Hepatocyte (in vitro differentiated cells): ENCODE data around the gene DNAJC5. TPM values are rescaled to one million over a fixed set of nuclear protein-coding genes. Genes with fewer than 3 reads are reported as not detected.

Source experiments
- DNase-seq: peaks from one replicate; pipeline ENCODE4 v3.0.0-alpha.2; 2016; ENCODE audit warnings: low spot score
- H2AFZ ChIP-seq: fragments of 200-600 bp; sonication (generic); 2 replicates; pipeline ENCODE4 v1.6.0; 2016; ENCODE audit warnings: antibody characterized with exemption, mild to moderate bottlenecking
- H3K27ac ChIP-seq: fragments of 200-600 bp; sonication (generic); 2 replicates; pipeline ENCODE4 v1.5.1; 2016; ENCODE audit warnings: mild to moderate bottlenecking
- H3K27me3 ChIP-seq: fragments of 200-600 bp; sonication (generic); 2 replicates; pipeline ENCODE4 v1.6.1; 2016
- H3K36me3 ChIP-seq: fragments of 200-600 bp; sonication (generic); replicated peaks from 2 replicates; pipeline ENCODE4 v1.5.1; 2016; ENCODE audit warnings: low read depth; ENCODE audit not compliant: insufficient read depth
- H3K4me1 ChIP-seq: fragments of 200-600 bp; sonication (generic); 2 replicates; pipeline ENCODE4 v1.5.1; 2016; ENCODE audit warnings: mild to moderate bottlenecking, moderate library complexity; ENCODE audit not compliant: insufficient read depth
- H3K4me2 ChIP-seq: fragments of 200-600 bp; sonication (generic); 2 replicates; pipeline ENCODE4 v1.6.0; 2016
- H3K4me3 ChIP-seq: fragments of 200-600 bp; sonication (generic); 2 replicates; pipeline ENCODE4 v1.5.1; 2016; ENCODE audit warnings: mild to moderate bottlenecking
- H3K79me2 ChIP-seq: fragments of 200-600 bp; sonication (generic); 2 replicates; pipeline ENCODE4 v1.6.0; 2017; ENCODE audit warnings: mild to moderate bottlenecking
- H3K9me2 ChIP-seq: fragments of 200-600 bp; sonication (generic); replicated peaks from 2 replicates; pipeline ENCODE4 v1.6.0; 2017; ENCODE audit warnings: mild to moderate bottlenecking; ENCODE audit not compliant: insufficient read depth
- H3K9me3 ChIP-seq: fragments of 200-600 bp; sonication (generic); 2 replicates; pipeline ENCODE4 v1.5.1; 2016; ENCODE audit warnings: low read depth, mild to moderate bottlenecking
- H4K20me1 ChIP-seq: fragments of 200-600 bp; sonication (generic); 2 replicates; pipeline ENCODE4 v1.6.0; 2016; ENCODE audit warnings: mild to moderate bottlenecking; ENCODE audit not compliant: insufficient read depth, poor library complexity, severe bottlenecking
- EZH2 ChIP-seq: fragments of 200-600 bp; sonication (generic); IDR thresholded peaks from 2 replicates; pipeline ENCODE4 v1.6.1; 2016; ENCODE audit warnings: antibody characterized with exemption, mild to moderate bottlenecking, borderline replicate concordance
- EZH2phosphoT487 ChIP-seq: fragments of 200-600 bp; sonication (generic); IDR thresholded peaks from one replicate; pipeline ENCODE4 v1.6.1; 2018; ENCODE audit warnings: antibody characterized with exemption, mild to moderate bottlenecking, low read depth, moderate library complexity; ENCODE audit not compliant: unreplicated experiment, severe bottlenecking
- WGBS: methylation state at CpG from one replicate; pipeline ENCODE4 v1.1.6; 2016; ENCODE audit warnings: low lambda C conversion rate; ENCODE audit errors: missing lambda C conversion rate; 5-methylcytosine and 5-hydroxymethylcytosine counted together
- polyA plus RNA-seq: library from polyadenylated mRNA; unstranded; fragments of >200 nt; fragmentation: Nextera tagmentation; extraction: Ambion mirVana; gene quantifications from 2 replicates; pipeline ENCODE4 v1.2.1, GENCODE V29; 2016
- total RNA-seq: library from RNA; depleted of rRNA; stranded (reverse); fragments of >200 nt; gene quantifications from 2 replicates; pipeline ENCODE4 v1.2.3, GENCODE V29; 2014
- TF ChIP-seq, protein P1 (sequence below): fragments of 200-600 bp; sonication (generic); IDR thresholded peaks from 2 replicates; pipeline ENCODE4 v1.5.1; 2016; ENCODE audit warnings: antibody characterized with exemption, mild to moderate bottlenecking; ENCODE audit not compliant: poor library complexity

The DNAJC5 gene
- total and polyA plus RNA-seq, 2 experiments from 2014 or later: 10.2 to 39.6 TPM

DNA sequence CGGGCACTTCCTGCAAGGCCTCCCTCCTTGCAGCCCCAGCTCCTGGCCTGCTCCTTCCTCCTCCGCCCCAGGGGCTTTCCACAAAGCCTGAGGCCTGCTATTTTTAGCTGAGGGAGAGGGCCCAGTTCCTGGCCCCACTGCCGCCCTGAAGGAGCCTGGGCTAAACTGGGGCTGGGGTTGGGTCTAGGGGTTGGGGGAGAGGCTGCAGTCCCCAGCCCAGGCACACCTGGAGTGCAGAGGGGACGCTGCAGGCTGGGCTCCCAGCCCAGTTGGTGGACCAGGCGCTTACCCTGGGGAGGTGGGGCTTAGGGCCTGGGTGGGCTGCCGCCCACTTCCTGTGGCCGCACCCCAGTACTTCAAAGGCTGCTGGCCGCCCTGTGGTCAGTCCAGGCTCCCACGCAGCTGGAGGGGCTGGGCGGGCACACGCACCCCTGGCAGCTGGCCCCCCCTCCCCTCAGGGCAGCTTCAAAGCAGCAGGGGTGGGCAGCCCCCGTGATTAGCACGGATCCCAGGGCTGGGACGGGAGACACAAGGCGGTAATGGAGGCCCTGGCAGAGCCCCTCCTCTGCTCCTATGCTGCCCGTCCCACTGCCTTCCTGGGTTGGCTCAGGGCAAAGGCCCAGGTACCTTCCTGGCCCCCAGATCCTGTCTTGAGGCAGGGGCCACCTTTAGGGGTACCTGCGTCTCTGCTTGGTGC, 40.7 kb upstream of the DNAJC5 start:
- no peak for DNase-seq
- Histone ChIP-seq H3K27me3 (peaks cover 23% of the 10 kb centered on the region), H3K4me3 (no peak overlapping the region), H2AFZ (no peak overlapping the region), H3K79me2 (no peaks in the 10 kb centered on the region), H3K9me3 (no peaks in the 10 kb centered on the region), H3K9me2 (no peaks in the 10 kb centered on the region), H3K4me2 (peak overlapping the region; percentile 75), H3K4me1 (peaks cover 36% of the 10 kb centered on the region), H4K20me1 (no peaks in the 10 kb centered on the region), H3K36me3 (no peaks in the 10 kb centered on the region), H3K27ac (no peak overlapping the region)
- 55% methylated on average over 13 of the region's 17 CpGs for WGBS
- TF ChIP-seq EZH2phosphoT487: no peak
- no peak for TF ChIP-seq EZH2
- TF ChIP-seq, protein P1, sequence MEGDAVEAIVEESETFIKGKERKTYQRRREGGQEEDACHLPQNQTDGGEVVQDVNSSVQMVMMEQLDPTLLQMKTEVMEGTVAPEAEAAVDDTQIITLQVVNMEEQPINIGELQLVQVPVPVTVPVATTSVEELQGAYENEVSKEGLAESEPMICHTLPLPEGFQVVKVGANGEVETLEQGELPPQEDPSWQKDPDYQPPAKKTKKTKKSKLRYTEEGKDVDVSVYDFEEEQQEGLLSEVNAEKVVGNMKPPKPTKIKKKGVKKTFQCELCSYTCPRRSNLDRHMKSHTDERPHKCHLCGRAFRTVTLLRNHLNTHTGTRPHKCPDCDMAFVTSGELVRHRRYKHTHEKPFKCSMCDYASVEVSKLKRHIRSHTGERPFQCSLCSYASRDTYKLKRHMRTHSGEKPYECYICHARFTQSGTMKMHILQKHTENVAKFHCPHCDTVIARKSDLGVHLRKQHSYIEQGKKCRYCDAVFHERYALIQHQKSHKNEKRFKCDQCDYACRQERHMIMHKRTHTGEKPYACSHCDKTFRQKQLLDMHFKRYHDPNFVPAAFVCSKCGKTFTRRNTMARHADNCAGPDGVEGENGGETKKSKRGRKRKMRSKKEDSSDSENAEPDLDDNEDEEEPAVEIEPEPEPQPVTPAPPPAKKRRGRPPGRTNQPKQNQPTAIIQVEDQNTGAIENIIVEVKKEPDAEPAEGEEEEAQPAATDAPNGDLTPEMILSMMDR: no peak

- WGBS: 24% methylated on average over 25 of the region's 26 CpGs
- H4K20me1 ChIP-seq: no peaks in the 10 kb centered on the region
- no peaks in the 10 kb centered on the region for H3K36me3 ChIP-seq
- H3K79me2 ChIP-seq: no peaks in the 10 kb centered on the region
- DNase-seq: no peak
- no peak overlapping the region for H3K4me3 ChIP-seq
- no peak overlapping the region for H3K27ac ChIP-seq
- H3K27me3 ChIP-seq: peaks cover 23% of the 10 kb centered on the region
- TF ChIP-seq, protein P1: no peak
- TF ChIP-seq EZH2: no peak
- no peak for TF ChIP-seq EZH2phosphoT487
- H3K9me3 ChIP-seq: no peaks in the 10 kb centered on the region
- H2AFZ ChIP-seq: no peak overlapping the region
- H3K4me1 ChIP-seq: peaks cover 36% of the 10 kb centered on the region
- H3K9me2 ChIP-seq: no peaks in the 10 kb centered on the region
- H3K4me2 ChIP-seq: peak overlapping the region; percentile 75
Observed at GRCh38 chr20:63854766-63855362, 40.1 kb upstream of the DNAJC5 start.

DNA sequence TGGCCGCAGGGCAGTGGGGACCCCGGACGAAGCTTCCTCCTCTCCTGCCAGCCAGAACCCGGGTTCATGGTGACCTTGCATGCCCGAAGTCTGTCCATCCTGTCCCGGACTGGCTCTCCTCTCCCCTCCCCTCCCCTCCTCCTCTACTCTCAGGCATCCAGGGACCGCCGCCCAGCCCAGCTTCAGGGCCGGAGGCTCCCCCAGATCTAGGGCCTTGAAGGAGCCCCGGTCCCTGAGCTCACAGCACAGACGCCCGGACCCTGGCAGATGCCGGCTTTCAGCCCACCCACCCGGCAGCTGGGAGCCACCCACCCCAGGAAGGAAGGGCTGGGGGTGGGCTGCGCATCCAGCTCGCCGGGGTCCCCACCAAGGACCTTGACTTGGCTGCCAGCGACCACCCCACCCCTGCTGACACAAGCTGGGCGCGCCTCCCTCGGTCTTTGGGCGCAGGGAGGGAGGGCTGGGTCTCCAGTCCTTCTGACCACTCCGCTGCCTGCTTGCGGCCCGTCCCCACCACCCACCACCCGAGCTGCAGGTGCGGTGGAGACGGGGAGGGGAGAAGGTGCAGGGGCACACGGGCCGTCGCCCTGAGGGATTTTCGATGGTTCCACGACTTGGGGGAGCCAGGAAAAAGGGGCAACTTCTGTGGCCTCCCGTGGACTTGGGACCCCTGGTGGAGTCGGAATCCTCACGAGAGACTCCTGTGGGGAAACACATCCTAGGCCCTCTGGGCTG, 39.4 kb upstream of the DNAJC5 start:
- Histone ChIP-seq H3K79me2 (no peaks in the 10 kb centered on the region), H3K4me1 (peaks cover 36% of the 10 kb centered on the region), H4K20me1 (no peaks in the 10 kb centered on the region), H3K9me2 (no peaks in the 10 kb centered on the region), H3K27me3 (peaks cover 23% of the 10 kb centered on the region), H2AFZ (no peak overlapping the region), H3K4me2 (peak overlapping the region; percentile 75), H3K27ac (no peak overlapping the region), H3K36me3 (no peaks in the 10 kb centered on the region), H3K4me3 (no peak overlapping the region), H3K9me3 (no peaks in the 10 kb centered on the region)
- DNase-seq: no peak
- TF ChIP-seq EZH2phosphoT487 (no peak), EZH2 (no peak)
- TF ChIP-seq, protein P1: no peak
- WGBS: 55% methylated on average over 22 of the region's 36 CpGs
